ENCODE measurements around the gene PDP2. TPM values are rescaled to one million over a fixed set of nuclear protein-coding genes. Genes with fewer than 3 reads are reported as not detected.

Gene PDP2
- total and polyA plus RNA-seq, 10 donors, result 1.0 to 9.6 (median 5.6) TPM

- Histone ChIP-seq H3K36me3 (peaks cover 0 to 41% (median 18%) of the 10 kb centered on the region in 6 donors), H3K27ac (no peak overlapping the region), H3K4me3 (no peak overlapping the region), H3K9me3 (no peaks in the 10 kb centered on the region), H3K4me1 (no peaks in the 10 kb centered on the region), H3K27me3 (replicated peaks in 1 of 7) (no peaks in the 10 kb centered on the region)
- WGBS, 5 donors, result 92 to 96% (median 94%) methylated on average over 6 of the region's 6 CpGs
- DNase-seq, result no peak
- TF ChIP-seq, protein P1, sequence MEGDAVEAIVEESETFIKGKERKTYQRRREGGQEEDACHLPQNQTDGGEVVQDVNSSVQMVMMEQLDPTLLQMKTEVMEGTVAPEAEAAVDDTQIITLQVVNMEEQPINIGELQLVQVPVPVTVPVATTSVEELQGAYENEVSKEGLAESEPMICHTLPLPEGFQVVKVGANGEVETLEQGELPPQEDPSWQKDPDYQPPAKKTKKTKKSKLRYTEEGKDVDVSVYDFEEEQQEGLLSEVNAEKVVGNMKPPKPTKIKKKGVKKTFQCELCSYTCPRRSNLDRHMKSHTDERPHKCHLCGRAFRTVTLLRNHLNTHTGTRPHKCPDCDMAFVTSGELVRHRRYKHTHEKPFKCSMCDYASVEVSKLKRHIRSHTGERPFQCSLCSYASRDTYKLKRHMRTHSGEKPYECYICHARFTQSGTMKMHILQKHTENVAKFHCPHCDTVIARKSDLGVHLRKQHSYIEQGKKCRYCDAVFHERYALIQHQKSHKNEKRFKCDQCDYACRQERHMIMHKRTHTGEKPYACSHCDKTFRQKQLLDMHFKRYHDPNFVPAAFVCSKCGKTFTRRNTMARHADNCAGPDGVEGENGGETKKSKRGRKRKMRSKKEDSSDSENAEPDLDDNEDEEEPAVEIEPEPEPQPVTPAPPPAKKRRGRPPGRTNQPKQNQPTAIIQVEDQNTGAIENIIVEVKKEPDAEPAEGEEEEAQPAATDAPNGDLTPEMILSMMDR (IDR thresholded peaks at IDR 0.05 in 8 of 11, conservative IDR thresholded peaks at IDR 0.05 in 3 of 11), result no peak
- TF ChIP-seq POLR2A (IDR thresholded peaks at IDR 0.05), result no peak
- no peak for TF ChIP-seq POLR2AphosphoS5 (IDR thresholded peaks at IDR 0.05)
- intact Hi-C loops (cut with DNase I; ENCODE audit: low total_unique reads), result no loop called here
These were observed 8.6 kb downstream of the PDP2 start for GRCh38 chr16:66888647-66889615.

DNA sequence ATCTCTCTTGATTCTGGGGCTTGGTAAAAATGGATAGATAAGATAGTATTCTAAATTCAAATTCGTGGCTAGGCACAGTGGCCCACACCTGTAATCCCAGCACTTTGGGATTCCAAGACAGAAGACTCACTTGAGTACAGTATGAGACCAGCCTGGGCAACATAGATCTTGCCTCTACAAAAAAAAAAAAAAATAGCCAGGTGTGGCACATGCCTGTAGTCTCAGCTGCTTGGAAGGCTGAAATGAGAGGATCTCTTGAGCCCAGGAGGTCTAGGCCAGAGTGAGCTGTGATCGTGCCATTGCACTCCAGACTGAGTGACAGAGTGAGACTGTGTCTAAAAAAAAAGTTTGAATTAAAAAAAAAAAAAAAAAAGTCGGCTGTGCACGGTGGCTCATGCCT lies 9.3 kb downstream of the PDP2 start:
- H3K27me3 ChIP-seq (replicated peaks in 1 of 7), result no peaks in the 10 kb centered on the region
- TF ChIP-seq POLR2A (IDR thresholded peaks at IDR 0.05) (no peak), POLR2AphosphoS5 (IDR thresholded peaks at IDR 0.05) (no peak)
- TF ChIP-seq, protein P1 (IDR thresholded peaks at IDR 0.05 in 8 of 11, conservative IDR thresholded peaks at IDR 0.05 in 3 of 11), result no peak
- H3K27ac ChIP-seq, result no peak overlapping the region
- no peak for DNase-seq
- intact Hi-C loops (cut with DNase I; ENCODE audit: low total_unique reads), result no loop called here
- H3K4me3 ChIP-seq, result no peak overlapping the region
- H3K9me3 ChIP-seq, result no peaks in the 10 kb centered on the region
- 74 to 87% (median 79%) methylated on average over 4 of the region's 4 CpGs for WGBS, 5 donors
- peaks cover 0 to 34% (median 12%) of the 10 kb centered on the region in 6 donors for H3K36me3 ChIP-seq
- no peaks in the 10 kb centered on the region for H3K4me1 ChIP-seq

DNA sequence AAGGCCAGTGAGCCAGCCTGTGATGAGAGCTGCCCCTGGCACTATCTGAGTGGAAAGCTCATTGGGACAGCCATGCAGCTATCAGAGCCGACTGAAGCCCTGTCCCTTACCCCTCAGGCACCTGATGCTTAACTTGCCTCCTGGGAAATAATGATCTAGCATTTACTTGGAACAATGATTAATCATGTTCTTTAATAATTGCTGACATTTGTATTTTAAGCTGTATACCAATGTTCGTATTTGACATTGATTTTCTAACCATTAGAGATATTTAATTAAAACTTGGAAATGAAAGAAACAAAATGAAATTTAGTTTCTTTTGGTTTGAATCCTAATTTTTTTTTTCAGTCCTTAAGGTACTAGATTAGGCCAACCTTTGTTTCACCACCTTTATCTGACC lies 10.5 kb downstream of the PDP2 start:
- Histone ChIP-seq H3K4me1 (no peaks in the 10 kb centered on the region), H3K4me3 (no peak overlapping the region), H3K27ac (no peak overlapping the region), H3K27me3 (replicated peaks in 1 of 7) (no peaks in the 10 kb centered on the region), H3K9me3 (no peaks in the 10 kb centered on the region), H3K36me3 (peaks cover 0 to 22% (median under 1%) of the 10 kb centered on the region in 6 donors)
- intact Hi-C loops (cut with DNase I; ENCODE audit: low total_unique reads), result no loop called here
- no peak for DNase-seq
- 85 to 93% (median 90%) methylated on average over 2 of the region's 2 CpGs for WGBS, 5 donors
- TF ChIP-seq, protein P1 (IDR thresholded peaks at IDR 0.05 in 8 of 11, conservative IDR thresholded peaks at IDR 0.05 in 3 of 11), result no peak
- TF ChIP-seq POLR2A (IDR thresholded peaks at IDR 0.05) (no peak), POLR2AphosphoS5 (IDR thresholded peaks at IDR 0.05) (no peak)

DNA sequence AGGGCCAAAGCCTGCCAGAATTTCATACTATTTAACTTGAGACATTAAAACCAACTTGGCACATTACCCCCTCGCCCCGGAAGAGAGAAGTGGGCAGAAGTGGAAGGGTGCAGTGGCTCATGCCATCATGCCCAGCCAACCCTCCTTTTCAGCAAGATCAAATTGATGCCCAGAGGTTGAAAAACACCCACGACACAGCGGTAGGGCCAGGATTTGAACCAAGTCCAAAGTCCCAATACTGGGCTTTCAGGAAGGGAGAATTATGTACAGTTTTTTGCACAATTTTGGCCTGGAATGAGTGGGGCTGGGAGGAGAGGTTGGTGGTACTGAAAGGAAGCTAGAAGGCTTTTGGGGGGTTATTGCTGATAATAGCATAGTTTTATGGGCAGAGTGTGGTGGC lies 11.0 kb downstream of the PDP2 start:
- 84 to 94% (median 90%) methylated on average over 4 of the region's 4 CpGs for WGBS, 5 donors
- Histone ChIP-seq H3K4me3 (no peak overlapping the region), H3K9me3 (no peaks in the 10 kb centered on the region), H3K36me3 (peaks cover 0 to 17% (median 0%) of the 10 kb centered on the region in 6 donors), H3K27ac (no peak overlapping the region), H3K27me3 (replicated peaks in 1 of 7) (no peaks in the 10 kb centered on the region), H3K4me1 (no peaks in the 10 kb centered on the region)
- TF ChIP-seq, protein P1 (IDR thresholded peaks at IDR 0.05 in 8 of 11, conservative IDR thresholded peaks at IDR 0.05 in 3 of 11), result no peak
- TF ChIP-seq POLR2AphosphoS5 (IDR thresholded peaks at IDR 0.05), result no peak
- no peak for TF ChIP-seq POLR2A (IDR thresholded peaks at IDR 0.05)
- intact Hi-C loops (cut with DNase I; ENCODE audit: low total_unique reads), result no loop called here
- DNase-seq, result no peak
